ENCODE results near the gene MRPL55.

Gene MRPL55

GRCh38 chr1:228068359-228068758, 40.7 kb downstream of the MRPL55 start:
- no peak for DNase-seq (ENCODE audit: low spot score)

GRCh38 chr1:228066891-228067654, 42.0 kb downstream of the MRPL55 start:
- no peak for DNase-seq (ENCODE audit: low spot score)

- no peak for DNase-seq (ENCODE audit: low spot score)
Observed at GRCh38 chr1:228066416-228066815, 42.7 kb downstream of the MRPL55 start.

GRCh38 chr1:228065543-228066347, 43.4 kb downstream of the MRPL55 start:
- DNase-seq (ENCODE audit: low spot score), result no peak

- no peak for DNase-seq (ENCODE audit: low spot score)
Observed at GRCh38 chr1:228064741-228065542, 44.2 kb downstream of the MRPL55 start.

- no peak for DNase-seq (ENCODE audit: low spot score)
Observed at GRCh38 chr1:228064296-228064695, 44.8 kb downstream of the MRPL55 start.

GRCh38 chr1:228063251-228064191, 45.6 kb downstream of the MRPL55 start:
- no peak for DNase-seq (ENCODE audit: low spot score)

GRCh38 chr1:228062812-228063211, 46.3 kb downstream of the MRPL55 start:
- no peak for DNase-seq (ENCODE audit: low spot score)

- no peak for DNase-seq (ENCODE audit: low spot score)
Observed at GRCh38 chr1:228062085-228062791, 46.9 kb downstream of the MRPL55 start.

GRCh38 chr1:228061411-228062084, 47.6 kb downstream of the MRPL55 start:
- DNase-seq (ENCODE audit: low spot score), result no peak

- DNase-seq (ENCODE audit: low spot score), result no peak
Observed at GRCh38 chr1:228060458-228061190, 48.5 kb downstream of the MRPL55 start.

GRCh38 chr1:228059634-228060457, 49.3 kb downstream of the MRPL55 start:
- peak; percentile 80 for DNase-seq (ENCODE audit: low spot score)

GRCh38 chr1:228058949-228059633, 50.0 kb downstream of the MRPL55 start:
- no peak for DNase-seq (ENCODE audit: low spot score)

- no peak for DNase-seq (ENCODE audit: low spot score)
Observed at GRCh38 chr1:228058172-228058948, 50.7 kb downstream of the MRPL55 start.

All from kidney tubule cell (primary cell).